HL-60/S4 (cell line): ENCODE measurements around the gene LTBP4.
"Not testable (repeated sequence)": the region's sequence is repeated elsewhere in the genome, so short reads cannot be mapped to it uniquely, and the experiment has no call there.

Experiments used
- in situ Hi-C: fragments of 300-500 bp; cut with MboI; formaldehyde crosslinking; loops from 2 replicates; pipeline ENCODE4 v1.14.3; 2022; ENCODE audit warnings: low sequenced_read_pairs

Gene LTBP4, protein sequence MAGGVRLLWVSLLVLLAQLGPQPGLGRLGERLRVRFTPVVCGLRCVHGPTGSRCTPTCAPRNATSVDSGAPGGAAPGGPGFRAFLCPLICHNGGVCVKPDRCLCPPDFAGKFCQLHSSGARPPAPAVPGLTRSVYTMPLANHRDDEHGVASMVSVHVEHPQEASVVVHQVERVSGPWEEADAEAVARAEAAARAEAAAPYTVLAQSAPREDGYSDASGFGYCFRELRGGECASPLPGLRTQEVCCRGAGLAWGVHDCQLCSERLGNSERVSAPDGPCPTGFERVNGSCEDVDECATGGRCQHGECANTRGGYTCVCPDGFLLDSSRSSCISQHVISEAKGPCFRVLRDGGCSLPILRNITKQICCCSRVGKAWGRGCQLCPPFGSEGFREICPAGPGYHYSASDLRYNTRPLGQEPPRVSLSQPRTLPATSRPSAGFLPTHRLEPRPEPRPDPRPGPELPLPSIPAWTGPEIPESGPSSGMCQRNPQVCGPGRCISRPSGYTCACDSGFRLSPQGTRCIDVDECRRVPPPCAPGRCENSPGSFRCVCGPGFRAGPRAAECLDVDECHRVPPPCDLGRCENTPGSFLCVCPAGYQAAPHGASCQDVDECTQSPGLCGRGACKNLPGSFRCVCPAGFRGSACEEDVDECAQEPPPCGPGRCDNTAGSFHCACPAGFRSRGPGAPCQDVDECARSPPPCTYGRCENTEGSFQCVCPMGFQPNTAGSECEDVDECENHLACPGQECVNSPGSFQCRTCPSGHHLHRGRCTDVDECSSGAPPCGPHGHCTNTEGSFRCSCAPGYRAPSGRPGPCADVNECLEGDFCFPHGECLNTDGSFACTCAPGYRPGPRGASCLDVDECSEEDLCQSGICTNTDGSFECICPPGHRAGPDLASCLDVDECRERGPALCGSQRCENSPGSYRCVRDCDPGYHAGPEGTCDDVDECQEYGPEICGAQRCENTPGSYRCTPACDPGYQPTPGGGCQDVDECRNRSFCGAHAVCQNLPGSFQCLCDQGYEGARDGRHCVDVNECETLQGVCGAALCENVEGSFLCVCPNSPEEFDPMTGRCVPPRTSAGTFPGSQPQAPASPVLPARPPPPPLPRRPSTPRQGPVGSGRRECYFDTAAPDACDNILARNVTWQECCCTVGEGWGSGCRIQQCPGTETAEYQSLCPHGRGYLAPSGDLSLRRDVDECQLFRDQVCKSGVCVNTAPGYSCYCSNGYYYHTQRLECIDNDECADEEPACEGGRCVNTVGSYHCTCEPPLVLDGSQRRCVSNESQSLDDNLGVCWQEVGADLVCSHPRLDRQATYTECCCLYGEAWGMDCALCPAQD (N-terminal part only)

DNA sequence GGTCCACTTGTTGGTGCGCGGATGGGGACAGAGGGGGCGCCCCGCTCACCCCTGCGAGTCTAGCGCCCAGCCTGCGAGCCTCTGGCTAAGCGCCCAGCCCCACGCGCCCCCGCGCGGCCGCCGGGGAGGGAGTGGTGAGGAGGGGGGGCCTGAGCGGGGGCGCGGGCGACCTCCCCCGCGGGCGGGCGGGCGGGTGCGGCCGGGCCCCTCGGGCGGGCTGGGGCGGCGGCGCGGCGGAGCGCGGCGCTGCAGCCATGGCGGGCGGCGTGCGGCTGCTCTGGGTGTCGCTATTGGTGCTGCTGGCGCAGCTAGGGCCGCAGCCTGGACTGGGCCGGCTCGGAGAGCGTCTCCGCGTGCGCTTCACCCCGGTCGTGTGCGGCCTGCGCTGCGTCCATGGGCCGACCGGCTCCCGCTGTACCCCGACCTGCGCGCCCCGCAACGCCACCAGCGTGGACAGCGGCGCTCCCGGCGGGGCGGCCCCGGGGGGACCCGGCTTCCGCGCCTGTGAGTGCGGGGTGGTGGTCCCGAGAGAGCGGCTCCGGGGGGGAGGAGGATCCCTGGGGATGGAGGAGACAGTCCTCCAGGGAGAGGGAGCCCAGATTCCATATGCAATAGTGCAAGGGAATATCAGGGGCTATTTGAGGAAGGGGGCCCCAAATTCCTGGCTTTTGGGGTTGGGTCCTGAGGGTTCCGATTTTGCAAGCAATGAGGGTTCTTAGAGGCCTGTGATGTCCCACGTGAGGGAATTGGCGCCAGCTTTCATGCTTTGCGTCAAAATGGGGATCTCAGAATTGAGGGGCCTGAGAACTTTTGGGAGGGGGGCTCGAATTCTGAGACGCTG lies at the start of gene LTBP4:
TSS of gene LTBP4 (plus strand) at position 236 of the 841 bp plus-strand sequence. CDS start at position 255, 19 bp downstream.
- in situ Hi-C loops: no loop called here

DNA sequence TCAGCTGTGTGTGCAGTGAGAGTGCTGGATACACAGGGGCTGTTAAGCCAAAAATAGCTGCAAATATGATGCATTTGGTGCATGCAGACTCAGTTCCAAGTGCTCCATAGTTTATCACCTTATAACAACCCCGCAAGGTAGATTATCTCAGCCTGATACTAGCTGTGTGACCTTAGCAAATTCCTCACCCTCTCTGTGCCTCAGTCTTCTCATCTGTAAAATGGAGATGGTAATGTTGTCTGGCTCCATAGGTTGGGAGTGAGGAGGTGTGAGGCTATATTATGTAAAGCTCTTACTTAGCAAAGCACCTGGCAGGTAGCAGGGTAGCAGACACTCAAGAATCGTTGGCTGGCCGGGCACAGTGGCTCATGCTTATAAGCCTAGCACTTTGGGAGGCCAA lies 48.3 kb upstream of the LTBP4 start:
- in situ Hi-C loops: no loop called here

DNA sequence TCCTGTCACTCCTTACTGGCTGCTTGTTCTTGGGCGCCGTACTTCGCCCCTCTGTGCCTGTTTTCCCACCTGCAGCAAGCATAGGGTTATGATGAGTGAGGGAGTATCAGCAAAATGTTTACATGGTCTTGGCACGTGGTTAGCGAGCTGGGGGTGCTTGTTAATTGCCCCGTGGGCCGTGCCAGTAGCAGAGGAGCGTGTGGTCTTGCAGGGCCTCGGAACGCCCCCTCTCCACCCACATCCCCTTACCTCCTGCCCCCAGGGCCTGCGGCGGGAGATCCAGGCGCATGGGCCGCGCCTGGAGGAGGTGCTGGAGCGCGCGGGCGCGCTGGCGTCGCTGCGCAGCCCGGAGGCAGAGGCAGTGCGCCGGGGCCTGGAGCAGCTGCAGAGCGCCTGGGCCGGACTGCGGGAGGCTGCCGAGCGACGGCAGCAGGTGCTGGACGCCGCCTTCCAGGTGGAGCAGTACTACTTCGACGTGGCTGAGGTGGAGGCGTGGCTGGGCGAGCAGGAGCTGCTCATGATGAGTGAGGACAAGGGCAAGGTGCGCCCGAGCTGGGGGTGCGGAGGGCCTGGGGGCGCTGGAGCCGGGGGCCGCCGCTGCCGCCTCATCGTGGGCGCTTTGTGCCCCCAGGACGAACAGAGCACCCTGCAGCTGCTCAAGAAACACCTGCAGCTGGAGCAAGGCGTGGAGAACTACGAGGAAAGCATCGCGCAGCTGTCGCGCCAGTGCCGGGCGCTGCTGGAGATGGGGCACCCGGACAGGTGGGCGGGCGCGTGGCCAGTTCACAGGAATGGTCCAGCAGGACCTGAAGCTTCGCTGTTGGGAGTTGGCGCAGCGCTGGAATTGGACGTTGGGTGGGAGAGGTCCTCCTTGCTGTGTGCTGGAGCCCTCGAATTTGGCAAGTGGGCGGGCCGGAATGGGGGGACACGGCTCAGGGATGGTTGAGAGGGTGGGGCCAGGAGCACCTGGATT lies 47.0 kb upstream of the LTBP4 start:
- in situ Hi-C loops: no loop called here

DNA sequence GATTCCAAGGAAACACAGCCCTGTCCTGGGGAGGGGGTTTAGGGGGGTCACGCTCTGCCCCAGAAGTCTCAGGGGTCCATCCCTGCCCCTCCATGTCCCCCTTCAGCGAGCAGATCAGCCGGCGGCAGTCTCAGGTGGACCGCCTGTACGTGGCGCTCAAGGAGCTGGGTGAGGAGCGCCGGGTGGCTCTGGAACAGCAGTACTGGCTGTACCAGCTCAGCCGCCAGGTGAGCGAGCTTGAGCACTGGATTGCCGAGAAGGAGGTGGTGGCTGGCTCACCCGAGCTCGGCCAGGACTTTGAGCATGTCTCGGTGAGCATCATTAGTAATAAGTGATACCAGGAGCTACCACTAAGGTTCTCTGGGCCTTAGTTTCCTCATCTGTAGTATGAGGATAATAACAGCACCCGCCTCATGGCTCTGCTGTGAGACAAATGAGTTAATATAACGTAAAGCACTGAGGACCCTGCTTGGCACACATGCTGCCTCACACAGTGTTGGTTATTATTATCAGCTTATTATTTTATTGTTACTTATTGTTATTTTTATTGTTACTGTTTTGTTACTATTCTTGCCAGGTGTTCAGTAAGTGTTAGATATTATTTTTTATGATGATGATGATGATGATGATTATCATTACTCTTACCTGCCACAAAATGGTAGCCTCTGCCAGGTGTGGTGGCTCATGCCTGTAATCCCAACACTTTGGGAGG lies 45.0 kb upstream of the LTBP4 start:
- in situ Hi-C loops: no loop called here

DNA sequence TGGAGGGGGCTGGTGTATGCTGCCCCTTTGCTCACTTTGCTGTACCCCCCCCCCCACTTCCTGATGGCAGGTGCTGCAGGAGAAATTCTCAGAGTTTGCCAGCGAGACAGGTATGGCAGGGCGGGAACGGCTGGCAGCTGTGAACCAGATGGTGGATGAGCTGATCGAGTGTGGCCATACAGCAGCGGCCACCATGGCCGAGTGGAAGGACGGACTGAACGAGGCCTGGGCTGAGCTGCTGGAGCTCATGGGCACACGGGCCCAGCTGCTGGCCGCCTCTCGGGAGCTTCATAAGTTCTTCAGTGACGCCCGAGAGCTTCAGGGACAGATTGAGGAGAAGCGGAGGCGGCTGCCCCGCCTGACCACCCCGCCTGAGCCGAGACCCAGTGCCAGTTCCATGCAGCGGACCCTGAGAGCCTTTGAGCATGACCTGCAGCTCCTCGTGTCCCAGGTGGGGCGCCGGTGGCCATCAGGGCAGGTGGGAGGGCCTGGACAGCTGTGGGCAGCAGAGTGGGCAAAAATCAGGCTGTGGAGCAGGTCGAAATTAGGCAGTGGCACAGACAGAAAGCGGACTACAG lies 44.1 kb upstream of the LTBP4 start:
- in situ Hi-C loops: no loop called here

DNA sequence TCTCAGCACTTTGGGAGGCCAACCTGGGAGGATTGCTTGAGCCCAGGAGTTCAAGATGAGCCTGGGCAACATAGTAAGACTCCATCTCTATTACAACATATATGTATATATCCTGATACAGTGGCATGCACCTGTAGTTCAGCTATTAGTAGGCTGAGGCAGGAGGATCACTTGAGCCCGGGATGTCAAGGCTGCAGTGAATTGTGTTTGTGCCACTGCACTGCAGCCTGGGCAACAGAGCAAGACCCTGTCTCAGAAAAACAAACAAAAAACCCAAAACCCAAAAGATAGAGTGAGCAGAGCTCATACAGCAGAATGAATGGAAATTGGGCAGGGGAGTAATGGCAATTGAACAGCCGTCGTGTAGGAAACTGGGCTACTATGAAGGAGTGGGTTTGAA lies 41.8 kb upstream of the LTBP4 start:
- in situ Hi-C loops: no loop called here

DNA sequence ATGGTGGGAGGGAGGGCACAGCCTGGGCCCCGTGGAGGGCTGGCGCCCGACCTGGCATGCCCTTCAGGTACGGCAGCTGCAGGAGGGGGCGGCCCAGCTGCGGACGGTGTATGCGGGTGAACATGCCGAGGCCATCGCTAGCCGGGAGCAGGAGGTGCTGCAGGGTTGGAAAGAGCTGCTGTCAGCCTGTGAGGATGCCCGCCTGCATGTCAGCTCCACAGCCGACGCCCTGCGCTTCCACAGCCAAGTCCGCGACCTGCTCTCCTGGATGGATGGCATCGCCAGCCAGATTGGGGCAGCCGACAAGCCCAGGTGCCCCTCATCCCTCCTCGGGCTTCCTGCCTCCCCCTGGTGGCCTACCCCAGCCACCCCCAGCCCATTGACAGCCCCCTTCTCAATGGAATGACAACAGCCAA lies 41.1 kb upstream of the LTBP4 start:
- in situ Hi-C loops: no loop called here

DNA sequence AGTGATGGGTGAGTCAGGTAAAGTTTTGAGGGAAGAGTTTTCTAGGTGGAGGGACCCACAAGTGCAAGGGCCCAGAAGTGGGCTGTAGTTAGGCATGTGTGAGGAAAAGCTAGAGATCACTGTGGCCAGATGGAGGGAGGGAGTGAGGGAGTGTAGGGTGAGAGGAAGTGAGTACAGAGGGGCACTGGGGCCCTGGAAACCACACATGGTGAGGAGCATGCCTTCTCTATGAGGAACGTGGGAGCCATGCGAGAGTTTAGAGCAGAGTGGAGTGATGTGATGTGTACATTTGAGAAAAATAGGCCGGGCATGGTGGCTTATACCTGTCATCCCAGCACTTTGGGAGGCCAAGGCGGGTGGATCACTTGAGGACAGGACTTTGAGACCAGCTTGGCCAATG lies 39.2 kb upstream of the LTBP4 start:
- in situ Hi-C loops: no loop called here

DNA sequence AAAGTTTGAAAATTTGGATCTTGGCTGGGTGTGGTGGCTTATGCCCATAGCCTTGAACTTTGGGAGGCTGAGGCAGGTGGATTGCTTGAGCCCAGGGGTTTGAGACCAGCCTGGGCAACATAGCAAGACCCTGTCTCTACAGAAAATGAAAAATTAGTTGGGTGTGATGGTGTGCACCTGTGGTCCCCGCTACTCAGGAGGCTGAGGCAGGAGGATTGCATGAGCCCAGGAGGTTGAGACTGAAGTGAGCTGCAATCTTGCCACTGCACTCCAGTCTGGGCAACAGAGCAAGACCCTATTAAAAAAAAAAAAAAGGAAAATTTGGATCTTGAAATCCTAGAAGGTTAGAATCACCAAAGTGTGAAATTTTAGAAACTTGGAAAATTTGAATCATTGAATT lies 36.6 kb upstream of the LTBP4 start:
- in situ Hi-C loops: not testable (repeated sequence)

DNA sequence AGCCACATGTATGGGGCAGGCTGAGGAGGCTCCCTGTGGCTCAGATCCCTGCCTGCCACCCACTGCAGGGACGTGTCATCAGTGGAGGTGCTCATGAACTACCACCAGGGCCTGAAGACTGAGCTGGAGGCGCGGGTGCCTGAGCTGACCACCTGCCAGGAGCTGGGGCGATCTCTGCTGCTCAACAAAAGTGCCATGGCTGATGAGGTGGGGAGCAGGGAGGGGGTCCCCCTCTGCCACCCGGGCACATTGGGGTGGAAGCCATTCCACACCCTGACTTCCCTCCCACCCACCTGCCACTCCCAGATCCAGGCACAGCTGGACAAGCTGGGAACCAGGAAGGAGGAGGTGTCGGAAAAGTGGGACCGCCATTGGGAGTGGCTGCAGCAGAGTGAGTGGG lies 35.8 kb upstream of the LTBP4 start:
- in situ Hi-C loops: no loop called here

DNA sequence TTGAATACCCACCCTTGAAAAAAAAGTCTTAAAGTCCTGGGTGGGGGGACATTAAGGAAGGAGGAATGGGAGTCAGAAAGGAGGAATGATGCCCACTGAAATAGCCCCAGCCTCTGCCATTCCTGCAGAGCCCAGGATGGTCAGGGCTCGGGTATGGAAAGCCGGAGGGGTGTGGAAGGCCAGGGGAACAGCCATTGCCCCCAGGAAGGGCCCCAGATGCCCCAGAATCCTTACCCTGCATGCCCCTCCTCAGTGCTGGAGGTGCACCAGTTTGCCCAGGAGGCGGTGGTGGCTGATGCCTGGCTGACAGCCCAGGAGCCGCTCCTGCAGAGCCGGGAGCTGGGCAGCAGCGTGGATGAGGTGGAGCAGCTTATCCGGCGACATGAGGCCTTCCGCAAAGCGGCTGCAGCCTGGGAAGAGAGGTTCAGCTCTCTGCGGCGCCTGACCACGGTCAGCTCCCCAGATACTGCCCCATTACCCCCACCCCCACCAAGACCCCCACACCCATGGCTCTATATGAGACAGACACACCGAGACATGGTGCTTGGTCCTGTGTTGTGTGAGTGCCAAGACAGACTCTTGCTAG lies 35.2 kb upstream of the LTBP4 start:
- in situ Hi-C loops: no loop called here

DNA sequence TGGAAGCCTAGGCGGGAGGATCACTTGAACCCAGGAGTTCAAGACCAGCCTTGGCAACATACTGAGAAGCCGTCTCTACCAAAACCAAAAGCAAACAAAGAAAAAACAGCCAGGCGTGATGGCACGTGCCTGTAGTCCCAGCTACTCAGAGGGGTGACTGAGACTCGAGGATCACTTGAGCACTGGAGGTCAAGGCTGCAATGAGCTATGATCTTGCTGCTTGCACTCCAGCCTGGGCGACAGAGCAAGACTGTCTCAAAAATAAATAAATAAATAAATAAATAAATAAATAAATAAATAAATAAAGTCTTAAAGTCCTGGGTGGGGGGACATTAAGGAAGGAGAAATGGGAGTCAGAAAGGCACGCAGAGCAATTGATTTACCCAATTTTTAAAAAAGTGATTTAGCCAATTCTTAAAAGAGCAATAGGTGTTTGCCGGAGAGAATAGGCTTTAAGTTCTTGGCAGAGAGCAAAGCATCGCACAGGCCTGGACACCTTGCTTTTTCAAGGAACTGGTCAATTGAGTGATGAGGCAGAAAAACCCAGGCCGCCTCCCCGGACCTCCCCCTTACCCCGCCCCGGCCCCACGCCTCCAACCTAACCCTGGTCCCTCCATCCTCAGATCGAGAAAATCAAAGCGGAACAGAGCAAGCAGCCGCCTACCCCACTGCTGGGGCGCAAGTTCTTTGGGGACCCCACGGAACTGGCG lies 34.0 kb upstream of the LTBP4 start:
- in situ Hi-C loops: no loop called here

DNA sequence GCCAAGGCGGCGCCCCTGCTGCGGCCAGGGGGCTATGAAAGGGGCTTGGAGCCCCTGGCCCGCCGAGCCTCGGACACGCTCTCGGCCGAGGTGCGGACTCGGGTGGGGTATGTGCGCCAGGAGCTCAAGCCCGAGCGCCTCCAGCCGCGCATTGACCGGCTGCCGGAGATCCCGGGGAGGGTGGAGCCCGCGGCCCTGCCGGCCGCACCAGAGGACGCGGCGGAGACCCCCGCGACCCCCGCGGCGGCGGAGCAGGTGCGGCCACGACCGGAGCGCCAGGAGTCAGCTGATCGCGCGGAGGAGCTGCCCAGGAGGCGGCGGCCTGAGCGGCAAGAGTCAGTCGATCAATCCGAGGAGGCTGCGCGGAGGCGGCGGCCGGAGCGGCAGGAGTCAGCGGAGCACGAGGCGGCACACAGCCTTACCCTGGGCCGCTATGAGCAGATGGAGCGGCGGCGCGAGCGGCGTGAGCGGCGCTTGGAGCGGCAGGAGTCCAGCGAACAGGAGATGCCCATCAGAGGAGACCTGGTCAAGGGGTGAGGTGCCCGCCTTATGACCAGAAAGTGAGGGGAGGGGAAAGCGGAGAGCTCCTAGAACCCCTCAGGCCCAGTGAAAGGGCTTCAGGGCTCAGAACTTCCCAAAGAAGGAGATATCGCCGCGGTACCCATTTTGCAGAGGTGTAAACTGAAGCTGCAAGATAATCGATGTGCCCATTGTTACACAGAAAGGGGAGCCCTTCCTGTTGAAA lies 33.2 kb upstream of the LTBP4 start:
- in situ Hi-C loops: no loop called here

DNA sequence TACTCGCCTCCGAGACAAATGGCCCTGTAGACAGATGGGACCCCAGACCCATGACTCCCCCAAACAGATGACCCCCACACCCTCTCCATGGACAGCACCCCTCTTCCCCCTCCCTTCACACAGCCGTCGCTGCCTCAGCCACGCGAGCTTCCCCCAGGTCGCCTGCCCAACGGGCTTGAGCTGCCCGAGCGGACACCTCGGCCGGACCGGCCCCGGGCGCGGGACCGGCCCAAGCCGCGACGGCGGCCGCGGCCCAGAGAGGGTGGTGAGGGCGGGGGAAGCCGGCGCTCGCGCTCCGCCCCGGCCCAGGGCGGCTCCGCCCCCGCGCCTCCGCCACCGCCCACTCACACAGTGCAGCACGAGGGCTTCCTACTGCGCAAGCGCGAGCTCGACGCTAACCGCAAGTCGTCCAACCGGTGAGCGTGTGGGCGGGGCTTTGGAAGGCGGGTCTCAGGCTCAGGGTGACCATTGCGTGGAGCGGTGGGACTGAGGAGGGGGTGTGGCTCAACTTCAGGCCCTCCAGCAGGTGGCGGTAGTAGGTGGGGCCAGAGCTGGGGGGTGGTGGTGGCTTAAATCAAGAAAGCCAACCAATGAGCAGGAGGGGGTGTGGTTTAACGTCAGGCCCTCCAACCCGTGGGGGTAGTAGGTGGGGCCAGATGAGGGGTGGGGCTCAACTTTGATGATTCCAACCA lies 30.7 kb upstream of the LTBP4 start:
- in situ Hi-C loops: no loop called here

DNA sequence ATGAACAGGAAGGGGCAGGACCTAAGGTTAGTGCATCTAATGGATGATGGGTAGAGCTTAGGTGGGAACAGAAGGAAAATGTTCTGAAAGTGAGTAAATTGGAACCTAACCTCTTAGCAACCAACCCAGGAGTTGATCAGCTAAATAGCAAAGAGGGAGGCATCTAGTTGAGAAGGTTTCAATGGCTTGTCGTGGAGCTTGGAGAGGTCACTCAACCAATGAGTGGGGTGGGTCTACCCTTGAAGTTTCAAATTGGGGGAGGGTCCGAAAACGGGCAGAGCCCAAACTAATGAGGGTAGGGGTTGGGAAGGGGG lies 30.2 kb upstream of the LTBP4 start:
- in situ Hi-C loops: no loop called here
